Stimulated activated CD4-positive, alpha-beta T cell treated with anti-CD3 and anti-CD28 coated beads, Interleukin-15, amount 100 ng/mL, for 24 hours (primary cell): ENCODE results near the gene CDCA8.
"Not testable (repeated sequence)": the region's sequence is repeated elsewhere in the genome, so short reads cannot be mapped to it uniquely, and the experiment has no call there.

Experiments
- DNase-seq: peaks from one replicate; pipeline ENCODE4 v3.0.0-alpha.2; 2020

Gene CDCA8

DNA sequence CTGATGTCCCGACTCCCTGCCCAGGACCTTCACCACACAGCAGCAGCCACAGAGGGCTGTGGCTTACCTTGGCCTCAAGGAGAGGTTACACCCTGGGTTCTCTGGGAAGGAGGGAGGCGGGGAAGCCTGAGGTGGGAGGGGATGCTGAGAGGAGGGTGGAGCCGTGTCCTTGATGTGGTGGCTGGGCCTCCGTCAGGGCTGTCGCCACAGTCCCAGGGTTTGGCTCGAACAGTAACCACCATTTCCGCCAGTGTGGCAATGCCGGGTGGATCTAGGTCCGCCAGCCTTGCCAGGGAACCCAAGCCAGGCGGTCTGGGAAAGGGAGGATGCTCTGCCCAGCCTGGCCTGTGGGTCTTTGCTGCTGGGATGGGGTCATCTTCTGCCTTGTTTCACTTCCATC lies 18.4 kb upstream of the CDCA8 start:
- DNase-seq: peak; percentile 84

DNA sequence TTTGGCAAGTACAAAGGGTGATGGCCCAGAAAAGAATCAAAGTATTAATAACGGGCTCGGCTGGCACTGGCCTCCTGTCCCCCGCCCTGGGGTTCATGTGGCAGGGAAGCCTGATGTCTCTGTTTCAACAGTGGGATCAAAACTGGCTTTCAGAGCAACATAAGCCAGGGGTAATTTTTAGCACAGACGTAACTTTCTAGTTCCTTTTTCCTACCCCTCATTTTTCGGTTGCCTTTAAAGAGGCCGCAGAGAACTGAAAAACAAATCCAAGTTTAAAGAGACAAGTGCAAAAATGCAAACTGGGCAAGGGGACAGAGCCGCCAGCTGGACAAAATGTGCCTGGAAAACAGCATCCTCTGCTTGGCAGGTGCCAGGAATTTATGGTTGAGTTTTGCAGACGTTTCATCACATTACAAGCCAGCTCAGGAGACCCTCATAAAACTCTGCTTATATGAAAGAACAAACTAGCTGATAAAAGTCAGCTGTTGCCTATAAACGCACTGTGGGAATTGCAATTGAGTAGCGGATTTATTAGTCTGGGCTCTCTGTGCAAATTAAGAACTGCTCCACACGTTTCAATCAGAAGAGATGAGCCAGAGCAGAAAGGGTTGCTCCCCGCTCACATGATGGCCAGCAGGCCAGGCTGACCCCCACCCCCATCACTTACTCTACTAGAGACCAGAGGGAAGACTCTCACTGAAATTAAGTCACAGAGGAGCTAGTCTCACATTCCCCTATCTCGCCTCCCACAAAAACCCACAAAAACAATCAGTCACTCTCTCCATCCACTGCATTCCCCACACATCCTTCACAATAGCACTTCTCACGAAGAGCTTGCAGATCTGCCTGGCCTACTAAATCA lies 15.8 kb upstream of the CDCA8 start:
- DNase-seq: no peak

- no peak for DNase-seq
Observed at GRCh38 chr1:37677143-37677439, 15.2 kb upstream of the CDCA8 start.

DNA sequence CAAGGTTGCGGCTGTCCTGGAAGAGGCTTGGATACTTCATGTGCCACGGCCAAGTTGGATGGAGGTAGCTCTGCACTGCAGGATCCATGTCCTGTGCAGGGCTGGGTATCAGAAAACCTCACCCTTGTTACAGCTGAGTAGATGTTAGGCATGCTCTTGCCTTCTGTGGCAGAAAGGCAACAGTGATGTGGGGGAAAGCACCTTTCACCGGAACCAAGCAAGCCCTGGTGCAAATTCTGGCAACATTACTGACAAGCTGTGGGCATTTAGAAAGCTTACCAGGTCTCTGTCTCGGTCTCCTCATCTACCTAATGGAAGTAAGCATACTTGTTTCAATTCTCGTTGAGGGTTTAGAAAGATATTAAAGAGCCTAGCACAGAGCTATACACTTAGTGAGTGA lies 14.5 kb upstream of the CDCA8 start:
- no peak for DNase-seq

GRCh38 chr1:37680933-37681332 lies 11.4 kb upstream of the CDCA8 start:
- DNase-seq: no peak

DNA sequence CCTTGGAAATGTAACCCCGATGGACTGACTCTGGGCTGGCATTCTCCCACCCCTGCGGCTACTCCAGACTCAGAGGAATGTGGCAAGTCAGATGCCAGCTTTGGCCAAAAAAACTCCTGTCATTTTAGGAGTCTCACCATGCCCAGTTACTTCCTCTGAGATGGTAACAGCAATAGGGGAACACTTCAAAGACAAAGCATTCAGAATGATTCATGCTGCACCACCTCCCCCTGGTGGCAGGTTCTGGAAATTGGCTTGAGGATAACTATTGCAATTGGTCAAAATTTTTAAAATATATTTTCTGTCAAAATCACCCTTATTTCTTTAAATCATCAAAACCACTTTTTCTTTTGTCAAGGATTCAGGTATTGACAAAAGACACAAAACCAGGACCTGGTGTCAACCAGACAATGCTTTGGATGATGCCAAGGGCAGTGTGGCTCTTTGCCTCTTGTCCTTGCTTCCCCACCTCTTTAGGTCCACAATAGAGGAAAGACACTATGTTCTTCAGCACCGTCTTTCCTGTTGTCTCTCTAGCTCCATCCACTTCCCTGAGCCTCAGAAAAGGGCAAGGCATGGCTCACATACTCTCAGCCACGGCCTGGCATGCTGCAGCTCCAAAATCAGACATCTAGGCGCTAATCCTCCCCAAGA lies 9.9 kb upstream of the CDCA8 start:
- DNase-seq: peak; percentile 85

- not testable (repeated sequence) for DNase-seq
Observed at GRCh38 chr1:37684182-37684581, 8.1 kb upstream of the CDCA8 start.

DNA sequence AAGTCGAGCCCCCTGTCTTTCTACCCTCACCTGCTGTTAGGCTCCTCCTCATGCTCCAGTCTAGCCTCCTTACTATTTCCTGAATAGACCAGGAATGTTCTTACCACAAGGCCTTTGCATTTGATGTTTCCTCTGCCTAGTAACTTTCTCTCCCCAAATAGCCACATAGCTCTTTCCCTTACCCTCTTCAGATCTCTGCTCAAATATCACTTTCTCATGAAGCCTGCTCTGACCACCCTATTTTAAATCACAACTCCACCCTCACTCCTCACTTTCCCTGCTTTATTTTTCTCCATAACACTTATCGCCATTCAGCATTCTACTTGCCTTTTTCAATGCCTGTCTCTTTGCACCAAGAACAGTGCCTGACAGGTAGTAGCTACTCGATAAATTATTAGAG lies 6.6 kb upstream of the CDCA8 start:
- no peak for DNase-seq

DNA sequence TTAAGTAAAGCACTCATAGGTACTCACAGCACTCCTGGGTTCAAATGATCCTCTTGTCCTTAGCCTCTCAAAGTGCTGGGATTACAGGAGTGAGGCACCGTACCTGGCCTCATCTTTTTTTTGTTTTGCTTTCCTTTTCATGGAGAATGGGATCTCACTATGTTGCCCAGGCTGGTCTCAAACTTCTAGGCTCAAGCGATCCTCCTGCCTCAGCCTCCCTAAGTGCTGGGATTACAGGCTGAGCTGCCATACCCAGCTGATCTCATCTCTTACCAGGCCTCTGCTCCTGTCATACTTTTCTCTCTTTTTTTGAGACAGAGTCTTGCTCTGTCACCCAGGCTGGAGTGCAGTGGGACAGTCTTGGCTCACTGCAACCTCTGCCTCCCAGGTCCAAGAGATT lies 4.6 kb upstream of the CDCA8 start:
- DNase-seq: not testable (repeated sequence)

GRCh38 chr1:37688926-37689325 lies 3.4 kb upstream of the CDCA8 start:
- no peak for DNase-seq

- peak; percentile 52 for DNase-seq
Observed at GRCh38 chr1:37691497-37692077, 729 bp upstream of the CDCA8 start.

- DNase-seq: no peak
Observed at GRCh38 chr1:37692834-37693175, 489 bp downstream of the CDCA8 start.

GRCh38 chr1:37697090-37697489 lies 4.8 kb downstream of the CDCA8 start:
- DNase-seq: no peak

DNA sequence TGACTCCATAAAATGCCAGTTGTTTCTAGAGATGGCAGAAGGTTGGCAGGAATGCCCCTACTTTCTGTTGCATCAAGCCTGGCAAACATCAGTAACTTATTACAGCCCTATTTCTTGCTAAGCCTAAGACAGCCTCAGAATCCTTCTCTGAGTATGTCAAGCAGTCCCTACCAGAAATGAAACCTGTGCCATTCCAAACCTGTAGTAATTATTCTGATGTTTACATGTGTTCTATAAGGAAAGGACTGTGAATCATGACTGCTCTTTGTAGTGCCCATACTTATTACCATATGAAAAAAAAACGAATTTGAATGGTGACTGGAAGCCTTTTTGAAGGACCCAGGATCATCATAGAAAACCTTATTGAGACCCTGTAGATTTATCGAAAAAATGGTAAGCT lies 5.4 kb downstream of the CDCA8 start:
- DNase-seq: no peak

GRCh38 chr1:37699147-37699546 lies 6.8 kb downstream of the CDCA8 start:
- DNase-seq: no peak

- no peak for DNase-seq
Observed at GRCh38 chr1:37701051-37701450, 8.7 kb downstream of the CDCA8 start.

DNA sequence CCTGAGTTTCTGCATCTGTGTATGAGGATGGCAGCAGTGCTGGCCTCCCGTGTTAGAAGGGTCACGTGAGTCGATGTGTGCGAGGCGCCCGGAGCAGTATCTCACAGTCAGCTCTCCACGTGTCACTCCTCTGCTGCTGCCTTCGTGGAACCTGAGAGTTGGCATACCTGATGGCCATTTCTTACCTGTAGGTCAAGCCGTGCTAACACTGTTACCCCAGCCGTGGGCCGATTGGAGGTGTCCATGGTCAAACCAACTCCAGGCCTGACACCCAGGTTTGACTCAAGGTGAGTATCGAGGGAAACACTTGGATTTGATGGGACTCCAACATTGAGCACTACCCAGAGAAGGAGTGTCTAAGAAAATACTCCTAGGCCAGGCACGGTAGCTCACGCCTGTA lies 10.7 kb downstream of the CDCA8 start:
- no peak for DNase-seq

- no peak for DNase-seq
Observed at GRCh38 chr1:37704966-37705365, 12.7 kb downstream of the CDCA8 start.

- DNase-seq: peak; percentile 25
Observed at GRCh38 chr1:37705399-37705798, 13.1 kb downstream of the CDCA8 start.

DNA sequence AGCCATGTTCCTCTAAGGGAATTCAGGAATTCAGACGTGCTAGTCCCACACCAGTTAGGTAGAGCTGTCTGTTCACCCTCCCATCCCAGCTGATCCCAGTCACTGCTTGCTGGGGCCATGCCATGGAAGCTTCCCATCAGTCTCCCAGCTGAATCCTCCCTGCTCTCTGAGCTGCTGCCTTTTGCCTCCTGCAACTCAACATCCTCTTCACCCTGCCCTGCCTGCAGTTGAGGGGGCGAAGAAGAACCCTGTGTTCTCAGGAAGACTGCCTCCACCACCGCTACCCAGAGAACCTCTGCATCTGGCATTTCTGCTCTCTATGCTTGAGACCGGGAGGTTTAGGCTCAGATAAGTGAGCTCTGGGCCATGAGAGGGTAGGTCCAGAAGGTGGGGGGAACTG lies 16.2 kb downstream of the CDCA8 start:
- no peak for DNase-seq

- DNase-seq: no peak
Observed at GRCh38 chr1:37714226-37714625, 21.9 kb downstream of the CDCA8 start.

DNA sequence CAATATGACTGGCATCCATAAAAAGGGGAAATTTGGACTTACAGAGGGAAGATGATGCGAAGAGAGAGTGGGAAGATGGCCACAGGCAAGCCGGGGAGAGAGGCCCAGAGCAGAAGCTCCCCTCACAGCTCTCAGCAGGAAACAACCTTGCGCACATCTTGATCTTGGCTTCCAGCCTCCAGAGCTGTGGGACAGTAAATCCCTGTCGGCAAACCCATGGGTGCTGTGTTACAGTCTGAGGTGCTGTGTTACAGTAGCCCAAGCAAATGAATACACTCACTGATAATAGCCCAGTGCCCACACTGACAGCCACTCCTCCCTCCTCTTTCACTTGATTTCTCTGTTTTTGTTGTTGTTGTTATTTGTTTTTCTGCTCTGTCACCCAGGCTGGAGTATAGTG lies 22.4 kb downstream of the CDCA8 start:
- DNase-seq: no peak

GRCh38 chr1:37716321-37716720 lies 24.0 kb downstream of the CDCA8 start:
- no peak for DNase-seq

GRCh38 chr1:37717631-37718030 lies 25.3 kb downstream of the CDCA8 start:
- DNase-seq: no peak
